HG03175 (cell line): ENCODE results near the gene TUBGCP6.

ENCODE experiments used
- ATAC-seq: cut with Tn5 transposase; IDR thresholded peaks from one replicate; pipeline ENCODE4 v1.9.1; 2021; ENCODE audit warnings: mild to moderate bottlenecking, moderate library complexity; ENCODE audit not compliant: unreplicated experiment

TUBGCP6 gene

DNA sequence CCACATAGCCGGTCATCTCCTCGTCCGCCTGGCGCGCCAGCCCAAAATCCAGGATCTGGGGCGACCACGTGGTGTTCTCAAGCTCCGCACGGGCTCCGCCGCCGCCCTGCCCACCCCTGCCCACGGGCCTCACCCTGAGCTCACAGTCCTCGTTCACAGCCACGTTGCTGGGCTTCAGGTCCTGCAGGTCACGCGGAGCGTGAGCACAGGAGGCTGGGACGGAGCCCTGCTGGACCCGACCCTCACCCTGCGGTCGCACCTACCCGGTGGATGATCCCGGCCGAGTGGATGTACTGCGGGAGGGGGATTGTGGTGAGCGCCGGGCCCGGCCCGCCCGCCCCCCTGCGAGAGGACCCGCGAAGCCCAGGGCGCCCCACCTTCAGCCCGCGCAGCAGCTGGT, 22.2 kb upstream of the TUBGCP6 start:
- ATAC-seq = no peak

GRCh38 chr22:50264946-50265669, 20.3 kb upstream of the TUBGCP6 start:
- ATAC-seq = no peak

DNA sequence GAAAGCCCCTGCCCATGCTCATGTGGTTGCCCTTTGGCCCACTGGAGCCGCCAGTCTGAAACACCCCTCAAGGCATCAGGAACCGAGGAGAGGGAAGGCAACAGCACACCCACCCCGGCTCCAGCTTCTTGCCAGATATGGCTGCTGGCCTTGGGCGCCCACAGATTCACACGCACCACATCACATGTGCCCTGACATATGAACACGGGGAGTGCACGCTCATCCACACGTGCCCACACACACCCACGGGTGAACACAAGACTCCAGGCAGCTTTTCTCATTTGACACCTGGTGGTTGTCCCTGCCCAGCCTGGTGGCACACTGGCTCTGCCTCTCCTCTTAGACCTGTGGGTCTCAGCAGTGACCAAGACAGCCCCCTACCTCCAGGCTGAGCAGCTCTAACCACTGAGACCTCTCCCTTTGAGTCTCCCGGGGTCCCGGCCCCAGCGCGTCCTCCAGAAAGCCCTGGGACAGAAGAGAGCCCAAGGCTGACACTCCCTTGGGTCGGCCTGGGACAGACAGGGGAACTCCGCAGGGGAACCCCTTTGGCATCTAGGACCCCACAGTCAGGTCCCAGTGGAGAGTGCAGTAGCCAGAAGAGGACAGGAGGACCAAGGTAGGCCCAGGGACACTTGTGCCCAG, 19.4 kb upstream of the TUBGCP6 start:
- no peak for ATAC-seq

DNA sequence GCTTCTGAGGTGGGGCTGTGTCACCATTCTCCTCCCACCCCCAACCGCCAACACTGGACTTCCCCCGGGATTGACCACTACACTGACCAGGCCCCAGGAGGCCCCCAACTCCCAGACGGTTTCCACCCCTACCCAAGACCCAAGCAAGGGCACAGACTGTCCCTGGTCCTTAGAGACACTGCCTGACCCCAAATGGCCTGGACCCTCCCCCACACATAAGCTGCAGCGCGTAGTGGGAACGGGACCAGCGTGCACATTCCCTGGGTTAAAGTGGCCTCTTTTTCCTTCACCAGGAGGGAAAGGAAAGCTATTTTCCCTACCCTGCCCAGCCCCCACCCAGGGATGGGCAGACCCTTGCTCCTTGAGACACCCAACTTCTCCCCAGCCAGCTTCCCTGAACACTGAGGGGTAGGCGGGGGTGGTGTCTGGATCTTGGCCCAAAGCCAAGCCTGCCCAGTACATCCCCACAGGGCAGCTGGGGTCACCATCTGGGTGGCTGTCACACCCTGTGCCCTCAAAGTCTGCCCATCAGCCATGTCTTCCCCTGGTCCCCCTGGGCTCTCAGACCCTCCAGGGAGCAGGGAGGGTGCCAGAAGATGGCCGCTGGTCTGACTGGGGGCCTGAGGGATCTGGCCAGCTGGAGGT, 18.3 kb upstream of the TUBGCP6 start:
- ATAC-seq = no peak

GRCh38 chr22:50262460-50262911, 17.7 kb upstream of the TUBGCP6 start:
- no peak for ATAC-seq

DNA sequence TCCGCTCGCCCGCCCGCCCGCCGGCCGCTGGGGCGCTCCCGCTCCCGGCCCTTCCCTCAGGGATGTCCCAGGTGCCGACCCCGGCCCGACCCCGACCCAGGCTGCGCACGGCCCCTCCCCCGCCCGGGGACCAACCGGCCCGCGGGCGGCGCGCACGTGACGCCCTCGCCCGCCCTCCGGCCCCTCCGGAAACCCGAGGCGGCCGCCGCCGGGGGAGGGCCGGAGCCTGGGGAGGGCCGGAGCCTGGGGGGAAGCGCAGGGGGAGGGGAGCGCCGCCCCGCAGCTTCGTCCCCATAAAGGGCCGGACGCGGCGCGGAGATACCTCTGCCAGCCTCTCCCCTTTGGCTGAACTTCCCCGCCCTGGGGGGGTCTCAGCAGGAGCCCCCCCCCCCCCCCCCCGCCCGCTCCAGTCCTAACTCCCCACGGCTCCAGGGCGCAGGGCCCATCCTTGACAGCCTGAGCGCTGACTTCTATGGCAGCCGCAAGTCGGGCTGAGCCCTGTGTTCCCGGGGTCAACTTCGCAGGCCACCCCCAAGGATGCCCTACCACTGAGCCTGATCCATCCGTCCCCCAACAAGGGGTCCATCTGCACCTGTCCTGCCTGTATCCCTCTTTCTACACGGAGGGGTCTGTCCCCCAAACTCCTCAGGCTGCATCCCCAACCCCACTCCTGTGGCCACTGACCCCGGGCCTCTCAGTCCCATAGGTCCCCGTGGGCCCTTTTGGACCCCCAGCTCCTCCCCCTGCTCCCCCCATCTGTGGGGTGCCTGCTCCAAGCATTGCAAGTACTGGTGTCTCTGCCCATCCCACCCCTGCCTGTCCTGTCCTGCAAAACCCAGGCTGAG, 17.0 kb upstream of the TUBGCP6 start, which contains the start of gene MAPK12:
Gene MAPK12, minus strand, starts transcription at position 69 of the 845 bp plus-strand sequence. CDS start 174 bp downstream, outside the sequence.
- no peak for ATAC-seq

GRCh38 chr22:50260801-50261614, 16.2 kb upstream of the TUBGCP6 start:
- ATAC-seq = no peak

DNA sequence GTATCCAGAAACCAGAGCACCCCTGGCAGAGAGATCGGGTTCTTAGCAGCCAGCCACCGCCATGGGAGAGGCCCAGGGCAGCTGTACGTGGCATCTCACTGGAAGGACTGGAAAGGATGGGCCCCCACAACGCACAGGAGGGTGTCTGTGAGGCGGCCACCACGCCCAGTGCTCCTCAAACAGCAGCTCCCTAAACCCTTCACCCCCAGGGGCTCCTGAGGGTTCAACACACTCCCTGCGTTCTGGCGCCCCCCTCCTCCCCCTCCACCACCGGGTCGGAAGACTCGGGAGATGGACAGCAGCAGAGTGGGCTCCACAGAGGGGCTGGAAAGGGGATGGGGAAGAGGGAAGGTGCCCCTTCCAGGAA, 15.6 kb upstream of the TUBGCP6 start:
- ATAC-seq = no peak

GRCh38 chr22:50259302-50259701, 14.5 kb upstream of the TUBGCP6 start:
- no peak for ATAC-seq

- no peak for ATAC-seq
Measured at GRCh38 chr22:50258361-50259292, 13.8 kb upstream of the TUBGCP6 start.

- no peak for ATAC-seq
Measured at GRCh38 chr22:50257451-50258360, 12.9 kb upstream of the TUBGCP6 start.

DNA sequence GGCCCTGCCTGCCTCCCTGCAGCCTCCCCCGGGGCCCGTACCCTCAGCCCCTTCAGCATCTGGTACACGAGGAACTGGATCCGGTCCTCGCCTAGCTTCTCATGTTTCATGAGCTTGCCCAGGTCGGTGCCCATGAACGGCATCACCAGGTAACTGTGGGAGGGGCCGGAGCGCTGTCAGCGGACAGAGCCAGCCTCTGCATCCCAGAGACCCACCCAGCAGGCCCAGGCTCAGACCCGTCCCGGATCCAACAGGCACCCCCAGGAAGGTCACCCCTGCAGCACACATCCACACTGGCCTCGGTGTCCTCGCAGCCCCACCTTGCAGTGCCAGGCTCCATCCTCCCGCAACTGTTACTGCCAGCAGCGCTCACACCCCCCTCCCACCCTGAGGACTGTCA, 12.2 kb upstream of the TUBGCP6 start:
- no peak for ATAC-seq

GRCh38 chr22:50256258-50256862, 11.5 kb upstream of the TUBGCP6 start:
- no peak for ATAC-seq

- ATAC-seq = no peak
Measured at GRCh38 chr22:50255607-50256006, 10.8 kb upstream of the TUBGCP6 start.

DNA sequence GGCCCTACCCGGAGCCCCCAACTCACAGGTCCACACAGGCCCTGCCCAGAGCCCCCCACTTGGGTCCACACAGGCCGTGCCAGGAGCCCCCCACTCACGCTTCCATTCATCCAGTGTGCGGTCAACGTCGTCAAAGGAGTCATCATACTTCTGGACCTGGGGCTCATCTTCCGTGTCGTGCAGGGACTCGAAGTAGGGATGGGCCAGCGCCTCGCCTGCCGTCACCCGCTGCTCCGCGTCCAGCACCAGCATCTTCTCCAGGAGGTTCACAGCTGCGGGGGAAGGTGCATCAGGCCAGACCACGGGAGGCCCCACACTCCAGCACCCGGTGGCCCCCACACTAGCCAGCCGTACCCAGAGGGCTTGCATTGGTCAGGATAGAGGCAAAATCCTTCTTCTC, 10.3 kb upstream of the TUBGCP6 start:
- no peak for ATAC-seq

- no peak for ATAC-seq
Measured at GRCh38 chr22:50253941-50254340, 9.1 kb upstream of the TUBGCP6 start.

DNA sequence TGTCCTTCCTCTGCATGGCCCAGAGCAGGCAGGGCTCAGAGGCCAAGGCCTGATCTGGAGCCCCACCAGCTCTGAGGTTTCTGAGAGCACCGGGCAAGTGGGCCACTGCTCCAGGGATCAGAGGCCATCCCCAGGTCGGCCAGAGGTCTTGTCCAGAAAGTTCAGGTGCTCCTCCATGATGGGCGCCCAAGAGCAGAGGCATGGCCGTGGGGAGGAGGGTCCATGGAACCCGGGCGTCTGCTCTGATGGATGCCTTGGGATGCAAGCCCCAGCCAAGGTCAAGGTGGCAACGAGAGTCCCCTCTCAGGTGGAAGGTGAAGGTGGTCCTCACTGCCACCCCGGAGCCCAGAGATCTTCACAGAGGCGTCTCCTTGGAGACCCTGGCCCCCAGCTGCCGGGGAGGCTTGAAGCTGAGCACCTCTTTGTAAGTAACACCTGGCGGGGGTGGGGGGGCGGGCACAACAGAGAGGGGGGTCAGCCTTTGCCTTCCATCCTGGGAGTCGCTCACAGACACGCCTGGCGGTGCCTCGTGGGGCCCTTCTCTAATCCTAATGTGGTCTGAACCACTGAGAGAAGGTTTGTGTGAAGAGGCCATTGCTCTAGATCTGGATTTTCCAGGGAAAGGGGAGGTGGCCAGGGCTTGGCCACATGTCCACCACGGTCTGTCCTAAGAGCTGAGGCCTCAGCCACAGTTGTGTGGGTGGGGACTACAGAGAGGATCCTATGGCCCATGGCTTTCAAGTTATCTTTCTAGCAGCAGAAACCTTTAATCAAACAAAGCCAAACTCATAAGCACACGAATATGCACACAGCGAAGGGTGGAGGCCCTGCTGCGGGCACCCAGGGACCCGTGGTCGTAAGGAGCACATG, 8.5 kb upstream of the TUBGCP6 start:
- no peak for ATAC-seq
